CD8-positive, alpha-beta memory T cell (primary cell): ENCODE measurements around the gene ESRRG. TPM values are rescaled to one million over a fixed set of nuclear protein-coding genes. Genes with fewer than 3 reads are reported as not detected.

ENCODE experiments used
- CTCF ChIA-PET: fragments of 350-600 bp; sonication (Branson Sonifier 250); formaldehyde crosslinking; loops from one replicate; lab custom pipeline; 2021; ENCODE audit warnings: antibody characterized with exemption; lab: Charles Lee
- POLR2A ChIA-PET: fragments of 350-600 bp; sonication (Branson Sonifier 250); formaldehyde crosslinking; loops from one replicate; lab custom pipeline; 2021; ENCODE audit warnings: antibody characterized with exemption; lab: Charles Lee
- DNase-seq, 5 donors: peaks; one replicate each; pipeline versions ENCODE4 v3.0.0 to v3.0.0-alpha.2; 2020 to 2022; ENCODE audit warnings: mixed read lengths in 1 of 5
- H3K27ac ChIP-seq: one replicate; pipeline ENCODE4 v1.7.0; 2013; ENCODE audit warnings: low read depth, mild to moderate bottlenecking, low read length, moderate library complexity
- H3K27me3 ChIP-seq: 2 replicates; pipeline ENCODE4 v1.7.0; 2013; ENCODE audit warnings: low read length, mild to moderate bottlenecking; ENCODE audit not compliant: insufficient read depth, poor library complexity, severe bottlenecking
- H3K36me3 ChIP-seq: 2 replicates; pipeline ENCODE4 v1.7.0; 2013; ENCODE audit warnings: mild to moderate bottlenecking, low read length, moderate library complexity; ENCODE audit not compliant: insufficient read depth
- H3K4me1 ChIP-seq: 2 replicates; pipeline ENCODE4 v1.7.0; 2013; ENCODE audit warnings: mild to moderate bottlenecking, low read length, moderate library complexity; ENCODE audit not compliant: insufficient read depth
- H3K4me3 ChIP-seq: 2 replicates; pipeline ENCODE4 v1.7.0; 2013; ENCODE audit warnings: mild to moderate bottlenecking, low read length
- H3K9me3 ChIP-seq: 2 replicates; pipeline ENCODE4 v1.7.0; 2013; ENCODE audit warnings: mild to moderate bottlenecking, low read length
- H3K27ac Mint-ChIP-seq, 8 donors: one replicate each; pipeline ENCODE4 v1.8.0; 2020 to 2021; ENCODE audit warnings: mixed read lengths in 8 of 8, mild to moderate bottlenecking in 6 of 8, inconsistent platforms in 3 of 8, moderate library complexity in 3 of 8
- H3K27me3 Mint-ChIP-seq, 2 donors: one replicate each; pipeline ENCODE4 v1.8.0; 2020 to 2021; ENCODE audit warnings: mixed read lengths in 2 of 2, mild to moderate bottlenecking in 1 of 2, moderate library complexity in 1 of 2
- H3K36me3 Mint-ChIP-seq, 3 donors: one replicate each; pipeline ENCODE4 v1.8.0; 2020 to 2021; ENCODE audit warnings: mixed read lengths in 3 of 3, inconsistent platforms in 1 of 3, mild to moderate bottlenecking in 1 of 3
- H3K4me1 Mint-ChIP-seq, 3 donors: one replicate each; pipeline ENCODE4 v1.8.0; 2020 to 2021; ENCODE audit warnings: mixed read lengths in 3 of 3, inconsistent platforms in 1 of 3, mild to moderate bottlenecking in 1 of 3
- H3K4me3 Mint-ChIP-seq, 7 donors: one replicate each; pipeline ENCODE4 v1.8.0; 2020 to 2021; ENCODE audit warnings: mixed read lengths in 7 of 7, mild to moderate bottlenecking in 6 of 7, moderate library complexity in 4 of 7, inconsistent platforms in 2 of 7
- H3K9me3 Mint-ChIP-seq, 5 donors: one replicate each; pipeline ENCODE4 v1.8.0; 2020 to 2022; ENCODE audit warnings: mixed read lengths in 5 of 5, mild to moderate bottlenecking in 3 of 5, moderate library complexity in 2 of 5, inconsistent platforms in 1 of 5
- polyA plus RNA-seq: library from polyadenylated mRNA; unstranded; fragments of 300-500 nt; fragmentation: Illumina TruSeq; gene quantifications from one replicate; pipeline ENCODE4 v1.2.3, GENCODE V29; 2021
- total RNA-seq, 2 experiments: library from RNA; stranded (reverse); gene quantifications; one replicate each; pipeline ENCODE4 v1.2.3, GENCODE V29; 2021

Gene ESRRG
- total and polyA plus RNA-seq, 3 experiments from 2014 or later, result not detected

GRCh38 chr1:216643176-216643575 lies 80.1 kb downstream of the ESRRG start:
- Mint-ChIP-seq H3K27me3 (peaks cover 0 to 1% of the 10 kb centered on the region in 2 donors), H3K9me3 (peaks cover 3 to 26% (median 10%) of the 10 kb centered on the region in 5 donors), H3K4me1 (no peaks in the 10 kb centered on the region), H3K27ac (no peak overlapping the region), H3K4me3 (no peak overlapping the region), H3K36me3 (no peaks in the 10 kb centered on the region)
- Histone ChIP-seq H3K4me3 (no peak overlapping the region), H3K9me3 (no peaks in the 10 kb centered on the region), H3K36me3 (no peaks in the 10 kb centered on the region), H3K27me3 (no peaks in the 10 kb centered on the region), H3K4me1 (no peaks in the 10 kb centered on the region), H3K27ac (no peak overlapping the region)
- no peak for DNase-seq
- ChIA-PET CTCF (no interaction called here), POLR2A (no interaction called here)

DNA sequence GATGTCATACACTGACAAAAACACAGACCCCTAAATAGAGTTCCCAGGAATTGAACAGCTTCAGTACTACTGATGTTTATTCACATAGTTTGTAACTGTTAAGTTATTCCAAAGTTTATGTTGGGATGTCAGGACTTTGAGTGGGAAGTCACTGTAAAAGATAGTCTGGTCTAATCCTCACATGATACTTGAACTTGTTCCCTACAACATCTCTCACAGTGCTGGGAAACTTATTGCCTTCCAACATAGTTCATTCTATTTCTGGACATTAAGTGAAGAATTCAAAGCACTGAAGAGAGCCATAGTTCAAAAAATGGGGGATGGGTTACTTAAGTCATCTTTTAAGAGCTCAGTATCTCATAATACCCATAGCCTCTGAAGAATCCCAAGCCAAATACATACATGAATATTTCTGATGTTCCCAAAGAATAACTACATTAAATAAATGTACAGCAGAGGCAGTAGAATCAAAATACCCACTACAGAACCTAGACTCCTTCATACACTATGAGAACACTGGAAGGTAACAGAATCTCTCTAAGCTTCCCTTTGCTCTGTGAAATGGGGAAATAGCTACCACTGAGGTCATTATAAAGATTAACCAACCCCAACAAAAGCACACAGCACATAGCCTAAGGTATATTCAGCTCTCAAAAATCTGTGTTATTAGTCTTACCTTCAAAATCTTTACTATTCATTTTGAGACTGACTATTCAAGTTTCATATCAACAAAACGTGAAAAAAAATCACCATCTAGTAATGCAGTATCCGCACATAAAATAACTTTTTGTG lies 81.4 kb downstream of the ESRRG start:
- ChIA-PET CTCF (no interaction called here), POLR2A (no interaction called here)
- no peaks in the 10 kb centered on the region for H3K4me1 Mint-ChIP-seq

GRCh38 chr1:216640100-216640499 lies 83.1 kb downstream of the ESRRG start:
- no peaks in the 10 kb centered on the region for H3K4me1 ChIP-seq
- no peak overlapping the region for H3K4me3 ChIP-seq
- Mint-ChIP-seq H3K4me1 (no peaks in the 10 kb centered on the region), H3K4me3 (no peak overlapping the region), H3K36me3 (no peaks in the 10 kb centered on the region), H3K27me3 (no peaks in the 10 kb centered on the region), H3K27ac (no peak overlapping the region), H3K9me3 (peaks cover 1 to 19% (median 11%) of the 10 kb centered on the region in 5 donors)
- no peak overlapping the region for H3K27ac ChIP-seq
- no peaks in the 10 kb centered on the region for H3K36me3 ChIP-seq
- H3K27me3 ChIP-seq, result no peaks in the 10 kb centered on the region
- no peaks in the 10 kb centered on the region for H3K9me3 ChIP-seq
- ChIA-PET POLR2A (no interaction called here), CTCF (no interaction called here)
- no peak for DNase-seq

More for the DNA sequence above, 81.4 kb downstream of the ESRRG start:
- H3K27me3 ChIP-seq, result no peaks in the 10 kb centered on the region
- no peaks in the 10 kb centered on the region for H3K36me3 Mint-ChIP-seq
- H3K9me3 Mint-ChIP-seq, result peaks cover 1 to 30% (median 11%) of the 10 kb centered on the region in 5 donors
- H3K27ac Mint-ChIP-seq, result no peak overlapping the region
- no peak overlapping the region for H3K4me3 ChIP-seq
- no peaks in the 10 kb centered on the region for H3K36me3 ChIP-seq
- no peaks in the 10 kb centered on the region for H3K4me1 ChIP-seq
- no peak for DNase-seq
- peaks cover 0 to 1% of the 10 kb centered on the region in 2 donors for H3K27me3 Mint-ChIP-seq
- H3K4me3 Mint-ChIP-seq, result no peak overlapping the region
- no peak overlapping the region for H3K27ac ChIP-seq
- no peaks in the 10 kb centered on the region for H3K9me3 ChIP-seq

DNA sequence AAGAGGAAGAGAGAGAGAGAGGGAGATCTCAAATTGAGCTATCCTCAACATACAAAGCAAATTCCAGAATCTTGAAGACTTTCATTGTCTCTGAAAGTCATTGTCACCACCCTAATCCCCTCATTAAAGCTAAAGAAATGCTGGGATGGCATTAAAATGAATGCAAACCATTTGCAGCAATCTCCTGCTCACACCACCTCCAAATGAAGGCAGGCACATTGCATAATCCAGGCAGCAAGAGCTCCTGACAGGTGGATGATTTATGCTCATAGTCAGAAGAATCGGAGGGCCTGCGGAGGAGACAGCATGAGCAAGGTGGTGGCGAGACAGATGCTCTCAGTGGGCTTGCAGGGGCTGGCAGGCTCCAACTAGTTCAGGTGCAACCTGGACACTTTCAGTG lies 90.2 kb downstream of the ESRRG start:
- Mint-ChIP-seq H3K36me3 (no peaks in the 10 kb centered on the region), H3K27me3 (no peaks in the 10 kb centered on the region), H3K4me3 (no peak overlapping the region), H3K27ac (no peak overlapping the region), H3K4me1 (no peaks in the 10 kb centered on the region), H3K9me3 (peaks cover 3 to 14% (median 9%) of the 10 kb centered on the region in 5 donors)
- Histone ChIP-seq H3K36me3 (no peaks in the 10 kb centered on the region), H3K4me3 (no peak overlapping the region), H3K27ac (no peak overlapping the region), H3K4me1 (no peaks in the 10 kb centered on the region), H3K9me3 (no peaks in the 10 kb centered on the region), H3K27me3 (no peaks in the 10 kb centered on the region)
- no peak for DNase-seq
- ChIA-PET CTCF (no interaction called here), POLR2A (no interaction called here)

DNA sequence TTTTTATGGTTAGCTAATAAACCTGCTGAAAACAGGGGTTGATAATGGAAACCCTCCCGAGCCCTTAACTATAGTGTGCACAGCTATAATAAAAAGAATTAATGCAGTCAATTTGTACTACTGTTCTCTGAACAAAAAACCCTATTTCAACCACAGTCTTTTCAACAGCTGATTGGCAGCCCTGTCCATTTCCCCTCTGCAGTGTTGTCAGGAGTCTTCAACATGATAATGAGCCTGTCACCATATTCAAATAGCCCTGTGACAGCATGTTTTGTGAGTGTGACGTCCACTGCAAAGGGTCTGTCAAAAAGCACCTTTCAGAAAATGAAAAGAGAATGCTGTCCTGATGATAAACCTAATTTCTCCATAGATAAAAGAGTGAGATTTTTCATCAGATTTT lies 92.7 kb downstream of the ESRRG start:
- Histone ChIP-seq H3K36me3 (no peaks in the 10 kb centered on the region), H3K4me1 (no peaks in the 10 kb centered on the region), H3K9me3 (no peaks in the 10 kb centered on the region), H3K27me3 (no peaks in the 10 kb centered on the region), H3K4me3 (no peak overlapping the region), H3K27ac (no peak overlapping the region)
- Mint-ChIP-seq H3K4me3 (no peak overlapping the region), H3K4me1 (no peaks in the 10 kb centered on the region), H3K36me3 (no peaks in the 10 kb centered on the region), H3K9me3 (peaks cover 0 to 12% (median 8%) of the 10 kb centered on the region in 5 donors), H3K27ac (no peak overlapping the region), H3K27me3 (no peaks in the 10 kb centered on the region)
- ChIA-PET POLR2A (no interaction called here), CTCF (no interaction called here)
- no peak for DNase-seq

DNA sequence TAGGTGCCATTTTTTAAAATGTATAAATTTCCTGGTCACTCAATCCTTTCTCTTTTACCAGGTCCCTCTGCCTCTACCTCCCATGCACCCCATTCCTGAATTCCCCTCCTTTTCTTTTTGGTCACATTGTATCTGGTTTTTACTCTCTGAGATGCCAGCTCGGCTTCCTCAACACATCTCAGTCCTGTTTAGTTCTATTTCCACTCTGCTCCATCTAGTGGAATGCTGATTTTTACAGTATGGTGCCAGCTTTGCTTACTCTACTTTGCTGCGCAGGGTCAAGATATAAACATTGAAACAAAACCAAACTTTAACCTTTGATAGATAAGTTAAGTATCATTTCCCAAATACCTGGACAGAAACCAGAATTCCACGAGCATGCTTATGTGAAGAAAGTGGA lies 96.0 kb downstream of the ESRRG start:
- Histone ChIP-seq H3K9me3 (no peaks in the 10 kb centered on the region), H3K27me3 (no peaks in the 10 kb centered on the region), H3K4me1 (no peaks in the 10 kb centered on the region), H3K36me3 (no peaks in the 10 kb centered on the region), H3K27ac (no peak overlapping the region), H3K4me3 (no peak overlapping the region)
- Mint-ChIP-seq H3K27me3 (no peaks in the 10 kb centered on the region), H3K9me3 (peaks cover 3 to 11% (median 5%) of the 10 kb centered on the region in 5 donors), H3K27ac (no peak overlapping the region), H3K4me3 (no peak overlapping the region), H3K4me1 (no peaks in the 10 kb centered on the region), H3K36me3 (no peaks in the 10 kb centered on the region)
- ChIA-PET CTCF (no interaction called here), POLR2A (no interaction called here)
- no peak for DNase-seq

GRCh38 chr1:216626394-216627067 lies 96.7 kb downstream of the ESRRG start:
- Histone ChIP-seq H3K27ac (no peak overlapping the region), H3K4me1 (no peaks in the 10 kb centered on the region), H3K4me3 (no peak overlapping the region), H3K9me3 (no peaks in the 10 kb centered on the region), H3K27me3 (no peaks in the 10 kb centered on the region), H3K36me3 (no peaks in the 10 kb centered on the region)
- POLR2A ChIA-PET, result no interaction called here
- H3K4me3 Mint-ChIP-seq, result no peak overlapping the region
- CTCF ChIA-PET, result no interaction called here
- no peak overlapping the region for H3K27ac Mint-ChIP-seq
- H3K36me3 Mint-ChIP-seq, result no peaks in the 10 kb centered on the region
- no peaks in the 10 kb centered on the region for H3K4me1 Mint-ChIP-seq
- no peaks in the 10 kb centered on the region for H3K27me3 Mint-ChIP-seq
- peaks cover 3 to 9% (median 4%) of the 10 kb centered on the region in 5 donors for H3K9me3 Mint-ChIP-seq
- DNase-seq, result no peak

- no peaks in the 10 kb centered on the region for H3K4me1 Mint-ChIP-seq
- H3K27me3 ChIP-seq, result no peaks in the 10 kb centered on the region
- no peaks in the 10 kb centered on the region for H3K36me3 Mint-ChIP-seq
- no peak overlapping the region for H3K27ac ChIP-seq
- no peak overlapping the region for H3K4me3 ChIP-seq
- no peaks in the 10 kb centered on the region for H3K27me3 Mint-ChIP-seq
- H3K9me3 Mint-ChIP-seq, result peaks cover 3 to 15% (median 3%) of the 10 kb centered on the region in 5 donors
- ChIA-PET CTCF (no interaction called here), POLR2A (no interaction called here)
- H3K4me3 Mint-ChIP-seq, result no peak overlapping the region
- H3K9me3 ChIP-seq, result no peaks in the 10 kb centered on the region
- H3K27ac Mint-ChIP-seq, result no peak overlapping the region
- H3K4me1 ChIP-seq, result no peaks in the 10 kb centered on the region
- no peaks in the 10 kb centered on the region for H3K36me3 ChIP-seq
- DNase-seq, result no peak
Measured at GRCh38 chr1:216621536-216621935, 101.7 kb downstream of the ESRRG start.
